Psoas muscle (tissue), 8 donors: ENCODE measurements around the gene SLC39A13. TPM values are rescaled to one million over a fixed set of nuclear protein-coding genes. Genes with fewer than 3 reads are reported as not detected.

Experiments used
- ATAC-seq, 4 donors: fragments of 200-7000 bp; cut with Tn5 transposase; one replicate each; pipeline ENCODE4 v1.9.1; 2020; ENCODE audit warnings: moderate library complexity in 3 of 4, mild to moderate bottlenecking in 2 of 4
- DNase-seq, 2 donors: peaks; one replicate each; pipeline ENCODE4 v3.0.0-alpha.2; 2020
- H3K27ac ChIP-seq: fragments of 200-600 bp; one replicate; pipeline ENCODE4 v1.8.0; 2022
- H3K27me3 ChIP-seq, 3 donors: fragments of 200-600 bp in 1 of 3; one replicate each; pipeline versions ENCODE4 v1.6.1 to v1.8.0; 2013 to 2022; ENCODE audit warnings: low read length in 2 of 3, mild to moderate bottlenecking in 2 of 3, moderate library complexity in 1 of 3; ENCODE audit not compliant: insufficient read depth in 3 of 3
- H3K36me3 ChIP-seq, 2 donors: fragments of 200-600 bp in 1 of 2; one replicate each; pipeline versions ENCODE4 v1.6.1 to v1.8.0; 2013 to 2022; ENCODE audit warnings: low read depth in 1 of 2, mild to moderate bottlenecking in 1 of 2, moderate library complexity in 1 of 2; ENCODE audit not compliant: insufficient read depth in 1 of 2
- H3K4me1 ChIP-seq: fragments of 200-600 bp; one replicate; pipeline ENCODE4 v1.8.0; 2022
- H3K4me3 ChIP-seq: fragments of 200-600 bp; one replicate; pipeline ENCODE4 v1.8.0; 2022; ENCODE audit warnings: mild to moderate bottlenecking
- H3K9me3 ChIP-seq: fragments of 200-600 bp; one replicate; pipeline ENCODE4 v1.8.0; 2022
- CTCF ChIP-seq: fragments of 200-600 bp; IDR thresholded peaks from one replicate; pipeline ENCODE4 v1.8.0; 2022; ENCODE audit warnings: antibody characterized with exemption
- WGBS, 3 donors: extraction: QIAGEN DNeasy Blood & Tissue Kit; methylation state at CpG; one replicate each; pipeline versions ENCODE4 v1.1.6 to v1.1.7; 2013; 5-methylcytosine and 5-hydroxymethylcytosine counted together
- intact Hi-C, 2 donors: fragments of 100-400 bp; cut with DNase I; formaldehyde crosslinking; loops; one replicate each; pipeline versions ENCODE4 v1.11.0 to v1.14.2; 2022
- polyA plus RNA-seq, 3 donors: library from polyadenylated mRNA; stranded (reverse); fragments of 200-250 nt; gene quantifications; one replicate each; pipeline ENCODE4 v1.2.3, GENCODE V29; 2013
- total RNA-seq, 4 donors: library from RNA; stranded (reverse); fragmentation: NEBNext Ultra II Directional in 2 of 4; extraction: Animal tissue kit (Norgen Biotek cat#: 25700) in 2 of 4; gene quantifications; one replicate each; pipeline versions ENCODE4 v1.2.1 to v1.2.4, GENCODE V29; 2021 to 2023
- donor health status: healthy with polysubstance abuse.
- donor health status: DM: no; HTN: no; CAD: no; lungs with moderate emphysema.
- donor health status: Bipolar disorder and iron deficiency.
- donor health status: healthy.
- donor health status: DM: yes; HTN: yes; CAD: no.
- donor health status: DM: no; HTN: no; CAD: no.
- donor health status: DM: no; HTN: no; CAD: no.
- donor health status: DM: yes; HTN: yes; CAD: no.

SLC39A13 gene
- total and polyA plus RNA-seq, 7 donors: 14.7 to 35.3 (median 26.9) TPM

DNA sequence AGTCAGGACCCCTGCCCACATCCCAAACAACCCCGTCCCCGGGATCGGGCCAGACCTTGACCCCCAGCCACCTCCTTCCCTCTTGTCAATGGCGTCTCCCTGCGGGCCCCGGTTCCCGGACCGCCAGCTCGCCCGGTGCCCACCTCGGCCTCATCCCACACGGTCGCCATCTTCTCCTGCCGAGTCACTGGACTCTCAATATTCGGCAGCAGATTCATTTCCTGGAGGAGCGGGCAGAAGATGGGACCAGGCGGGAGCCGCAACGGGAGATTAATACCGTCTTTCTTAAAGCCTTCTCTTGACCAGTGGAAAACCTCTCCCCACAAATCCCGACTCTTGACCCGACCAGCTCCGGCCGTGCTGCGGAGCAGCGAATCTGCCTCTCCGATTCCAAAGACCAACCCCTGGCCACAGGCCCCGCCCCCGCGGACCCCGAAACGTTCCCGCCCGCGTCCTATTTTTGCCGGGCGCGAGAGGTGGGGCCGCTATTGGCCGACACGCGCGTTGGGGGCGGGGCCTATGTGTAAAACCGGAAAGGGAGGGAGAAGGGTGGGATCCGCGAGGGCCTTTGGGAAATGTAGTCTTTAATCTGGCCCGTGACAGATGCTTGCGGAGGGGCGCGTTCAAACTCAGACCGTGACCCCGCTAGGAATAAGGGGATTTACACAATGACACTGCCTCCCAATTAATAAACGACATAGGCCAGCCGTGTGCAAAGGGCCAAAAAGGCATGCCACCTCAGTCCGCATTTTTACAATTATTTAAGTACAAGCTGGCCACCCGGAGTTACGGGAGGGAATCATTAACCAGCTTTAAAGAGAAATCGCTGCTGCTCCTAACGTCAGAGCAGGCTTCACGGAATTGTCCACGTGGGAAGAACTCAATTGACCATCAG lies 17.9 kb downstream of the SLC39A13 start, which contains the start of gene PSMC3:
PSMC3 (minus strand) TSS at position 378 of the 895 bp plus-strand sequence; CDS start at position 218, 160 bp downstream.
- TF ChIP-seq CTCF: no peak
- peak within 1 kb of the TSS; percentile 90 for H3K27ac ChIP-seq
- intact Hi-C loops: loop anchor here in 1 of 2 donors (1.0 kb wide), 1 partner anchor 18 kb away; the partner anchor contains the start of gene SLC39A13
- WGBS, 3 donors: 0 to 1% (median 0%) methylated on average over 61 to 62 of the region's 62 CpGs
- no peaks in the 10 kb centered on the region for H3K9me3 ChIP-seq
- H3K36me3 ChIP-seq: peaks cover 9 to 40% of the 10 kb centered on the region in 2 donors
- ATAC-seq (peak; percentile 95 to 98 (median 96)), DNase-seq (peak; percentile 99 to 100)
- peaks cover 21% of the 10 kb centered on the region for H3K4me1 ChIP-seq
- H3K4me3 ChIP-seq: peak within 1 kb of the TSS; percentile 83
- H3K27me3 ChIP-seq: no peaks in the 10 kb centered on the region

DNA sequence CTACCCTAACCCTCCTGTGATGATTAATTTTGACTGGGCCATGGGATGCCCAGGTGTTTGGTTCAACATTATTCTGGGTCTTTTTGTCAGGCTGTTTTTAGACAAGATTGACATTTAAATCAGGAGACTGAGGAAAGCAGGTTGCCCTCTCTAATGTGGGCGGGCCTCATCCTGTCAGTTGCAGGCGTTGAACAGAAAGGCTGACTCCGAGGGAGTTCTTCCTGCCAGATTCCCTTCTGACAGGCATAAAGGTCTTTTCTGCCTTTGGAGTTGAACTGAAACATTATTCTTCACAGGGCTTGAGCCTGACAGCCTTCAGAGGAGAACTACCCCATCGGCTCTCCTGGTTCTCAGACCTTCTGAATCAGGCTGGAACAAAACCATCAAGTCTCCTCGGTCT lies 22.1 kb downstream of the SLC39A13 start:
- H3K4me1 ChIP-seq: peaks cover 11% of the 10 kb centered on the region
- H3K36me3 ChIP-seq: no peaks in the 10 kb centered on the region
- no peak overlapping the region for H3K4me3 ChIP-seq
- H3K27me3 ChIP-seq: no peaks in the 10 kb centered on the region
- intact Hi-C loops: no loop called here
- TF ChIP-seq CTCF: no peak
- H3K27ac ChIP-seq: no peak overlapping the region
- DNase-seq (no peak), ATAC-seq (no peak)
- no peaks in the 10 kb centered on the region for H3K9me3 ChIP-seq
- WGBS, 3 donors: 74 to 80% (median 78%) methylated on average over 5 of the region's 5 CpGs

GRCh38 chr11:47431356-47432083 lies 23.1 kb downstream of the SLC39A13 start:
- DNase-seq (no peak), ATAC-seq (peak; percentile 57 to 79 (median 70))
- H3K27ac ChIP-seq: peak overlapping the region; percentile 67
- no peaks in the 10 kb centered on the region for H3K9me3 ChIP-seq
- 44 to 69% (median 51%) methylated on average over 9 of the region's 9 CpGs for WGBS, 3 donors
- H3K36me3 ChIP-seq: no peaks in the 10 kb centered on the region
- H3K4me3 ChIP-seq: no peak overlapping the region
- intact Hi-C loops: no loop called here
- H3K27me3 ChIP-seq: no peaks in the 10 kb centered on the region
- TF ChIP-seq CTCF: no peak
- peaks cover 11% of the 10 kb centered on the region for H3K4me1 ChIP-seq

GRCh38 chr11:47433157-47433556 lies 24.8 kb downstream of the SLC39A13 start:
- Histone ChIP-seq H3K4me1 (peaks cover 19% of the 10 kb centered on the region), H3K27me3 (no peaks in the 10 kb centered on the region), H3K9me3 (no peaks in the 10 kb centered on the region), H3K36me3 (no peaks in the 10 kb centered on the region), H3K27ac (peak overlapping the region; percentile 16), H3K4me3 (no peak overlapping the region)
- TF ChIP-seq CTCF: no peak
- intact Hi-C loops: no loop called here
- DNase-seq (no peak), ATAC-seq (no peak)
- WGBS, 3 donors: 34 to 67% (median 35%) methylated on average over 3 of the region's 3 CpGs
